ENCODE measurements around the gene KAZALD1. TPM values are rescaled to one million over a fixed set of nuclear protein-coding genes. Genes with fewer than 3 reads are reported as not detected.
"Not testable (repeated sequence)": the region's sequence is repeated elsewhere in the genome, so short reads cannot be mapped to it uniquely, and the experiment has no call there.

KAZALD1 gene
- total RNA-seq, 1 donor from 2014 or later, result 8.1 TPM

DNA sequence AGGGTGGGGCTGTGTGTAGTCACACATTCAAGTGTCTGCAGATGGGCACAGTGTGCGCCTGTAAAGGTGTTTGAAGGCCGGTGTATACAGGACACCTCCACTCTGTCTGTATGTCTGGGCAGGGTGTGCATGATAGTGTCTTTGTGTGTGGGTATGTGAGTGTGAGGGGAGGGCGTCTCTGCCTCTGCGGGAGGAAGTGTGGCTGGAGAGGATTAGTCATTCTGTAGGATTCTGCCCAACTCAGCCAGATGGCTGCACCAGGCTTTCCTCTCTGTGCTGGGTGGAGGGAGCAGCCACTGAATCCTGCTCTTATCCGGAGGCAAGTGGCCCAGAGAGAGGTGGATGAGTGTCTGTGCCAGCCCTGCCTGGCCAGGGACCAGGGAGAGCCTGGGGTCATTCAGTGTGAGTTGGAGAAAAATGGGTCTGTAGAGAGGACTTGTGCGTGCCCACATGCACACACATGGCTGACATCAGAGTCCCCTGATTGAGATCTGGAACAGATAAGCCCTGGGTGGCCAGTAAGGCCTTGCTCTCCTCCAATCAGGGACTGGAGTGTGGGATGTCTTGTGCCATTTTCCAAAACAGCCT, 29.1 kb upstream of the KAZALD1 start:
- FAIRE-seq, result peak; percentile 78
- no peaks in the 10 kb centered on the region for H3K27me3 ChIP-seq (ENCODE audit: insufficient read depth, low read length)
- peak overlapping the region; percentile 91 for H3K27ac Mint-ChIP-seq (ENCODE audit: unreplicated experiment)
- peaks cover 2% of the 10 kb centered on the region for H3K27me3 Mint-ChIP-seq (ENCODE audit: low read depth, unreplicated experiment)
- H3K9ac ChIP-seq (ENCODE audit: low read length), result peak overlapping the region; percentile 96
- peaks cover 25% of the 10 kb centered on the region for H3K4me1 ChIP-seq (ENCODE audit: insufficient read depth, low read length)
- peak overlapping the region; percentile 86 for H3K4me3 ChIP-seq (ENCODE audit: insufficient read depth, low read depth, low read length)
- peak overlapping the region; percentile 96 for H3K27ac ChIP-seq (ENCODE audit: low read depth, low read length)
- peaks cover 27% of the 10 kb centered on the region for H3K36me3 ChIP-seq (ENCODE audit: insufficient read depth, low read length)
- no peak for TF ChIP-seq EZH2 (IDR thresholded peaks at IDR 0.05; ENCODE audit: insufficient read depth, low read length)
- TF ChIP-seq, protein P1, sequence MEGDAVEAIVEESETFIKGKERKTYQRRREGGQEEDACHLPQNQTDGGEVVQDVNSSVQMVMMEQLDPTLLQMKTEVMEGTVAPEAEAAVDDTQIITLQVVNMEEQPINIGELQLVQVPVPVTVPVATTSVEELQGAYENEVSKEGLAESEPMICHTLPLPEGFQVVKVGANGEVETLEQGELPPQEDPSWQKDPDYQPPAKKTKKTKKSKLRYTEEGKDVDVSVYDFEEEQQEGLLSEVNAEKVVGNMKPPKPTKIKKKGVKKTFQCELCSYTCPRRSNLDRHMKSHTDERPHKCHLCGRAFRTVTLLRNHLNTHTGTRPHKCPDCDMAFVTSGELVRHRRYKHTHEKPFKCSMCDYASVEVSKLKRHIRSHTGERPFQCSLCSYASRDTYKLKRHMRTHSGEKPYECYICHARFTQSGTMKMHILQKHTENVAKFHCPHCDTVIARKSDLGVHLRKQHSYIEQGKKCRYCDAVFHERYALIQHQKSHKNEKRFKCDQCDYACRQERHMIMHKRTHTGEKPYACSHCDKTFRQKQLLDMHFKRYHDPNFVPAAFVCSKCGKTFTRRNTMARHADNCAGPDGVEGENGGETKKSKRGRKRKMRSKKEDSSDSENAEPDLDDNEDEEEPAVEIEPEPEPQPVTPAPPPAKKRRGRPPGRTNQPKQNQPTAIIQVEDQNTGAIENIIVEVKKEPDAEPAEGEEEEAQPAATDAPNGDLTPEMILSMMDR (IDR thresholded peaks at IDR 0.05; ENCODE audit: insufficient read depth, low read depth, low read length), result no peak
- H3K4me3 Mint-ChIP-seq (ENCODE audit: unreplicated experiment), result peak overlapping the region; percentile 88
- peaks cover 27% of the 10 kb centered on the region for H3K79me2 ChIP-seq (ENCODE audit: insufficient read depth, low read length)
- H3K4me1 Mint-ChIP-seq (ENCODE audit: low read depth, unreplicated experiment), result peaks cover 14% of the 10 kb centered on the region
- no peaks in the 10 kb centered on the region for H3K9me3 Mint-ChIP-seq (ENCODE audit: unreplicated experiment)
- H3K9me3 ChIP-seq (ENCODE audit: insufficient read depth, low read depth, low read length), result no peaks in the 10 kb centered on the region
- peaks cover 13% of the 10 kb centered on the region for H3K36me3 Mint-ChIP-seq (ENCODE audit: low read depth, unreplicated experiment)
- peak overlapping the region; percentile 94 for H2AFZ ChIP-seq (ENCODE audit: low read depth, low read length)
- peak; percentile 89 for DNase-seq (ENCODE audit: low read depth)
- H3K4me2 ChIP-seq (ENCODE audit: low read length), result peak overlapping the region; percentile 98
- peaks cover 49% of the 10 kb centered on the region for H4K20me1 ChIP-seq (ENCODE audit: insufficient read depth, low read length)

DNA sequence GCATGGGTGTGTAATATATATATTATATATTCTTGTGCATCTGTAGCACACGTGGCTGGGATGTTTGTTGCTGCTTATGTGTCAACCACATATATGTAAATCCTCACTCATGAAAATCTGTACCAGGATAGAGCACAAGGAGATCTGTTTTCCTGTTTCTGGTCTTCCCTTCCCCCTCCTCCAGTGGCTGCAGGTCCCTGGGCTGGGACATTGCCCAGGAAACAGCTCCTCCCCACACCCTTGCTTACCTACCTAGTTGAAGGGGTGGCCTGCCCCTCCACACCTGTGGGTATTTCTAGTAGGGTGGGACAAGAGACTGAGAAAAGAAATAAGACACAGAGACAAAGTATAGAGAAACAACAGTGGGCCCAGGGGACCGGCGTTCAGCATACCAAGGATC, 28.5 kb upstream of the KAZALD1 start:
- no peaks in the 10 kb centered on the region for H3K9me3 Mint-ChIP-seq (ENCODE audit: unreplicated experiment)
- Histone ChIP-seq H2AFZ (ENCODE audit: low read depth, low read length) (no peak overlapping the region), H3K9me3 (ENCODE audit: insufficient read depth, low read depth, low read length) (no peaks in the 10 kb centered on the region), H3K9ac (ENCODE audit: low read length) (peak overlapping the region; percentile 96), H4K20me1 (ENCODE audit: insufficient read depth, low read length) (peaks cover 55% of the 10 kb centered on the region), H3K4me3 (ENCODE audit: insufficient read depth, low read depth, low read length) (peak overlapping the region; percentile 86), H3K36me3 (ENCODE audit: insufficient read depth, low read length) (peaks cover 32% of the 10 kb centered on the region), H3K27me3 (ENCODE audit: insufficient read depth, low read length) (no peaks in the 10 kb centered on the region), H3K27ac (ENCODE audit: low read depth, low read length) (peak overlapping the region; percentile 96), H3K4me1 (ENCODE audit: insufficient read depth, low read length) (peaks cover 25% of the 10 kb centered on the region), H3K4me2 (ENCODE audit: low read length) (peak overlapping the region; percentile 98), H3K79me2 (ENCODE audit: insufficient read depth, low read length) (peaks cover 27% of the 10 kb centered on the region)
- H3K27ac Mint-ChIP-seq (ENCODE audit: unreplicated experiment), result peak overlapping the region; percentile 83
- FAIRE-seq, result no peak
- peaks cover 14% of the 10 kb centered on the region for H3K4me1 Mint-ChIP-seq (ENCODE audit: low read depth, unreplicated experiment)
- peaks cover 2% of the 10 kb centered on the region for H3K27me3 Mint-ChIP-seq (ENCODE audit: low read depth, unreplicated experiment)
- peak overlapping the region; percentile 88 for H3K4me3 Mint-ChIP-seq (ENCODE audit: unreplicated experiment)
- no peak for DNase-seq (ENCODE audit: low read depth)
- peaks cover 18% of the 10 kb centered on the region for H3K36me3 Mint-ChIP-seq (ENCODE audit: low read depth, unreplicated experiment)
- TF ChIP-seq EZH2 (IDR thresholded peaks at IDR 0.05; ENCODE audit: insufficient read depth, low read length), result no peak
- TF ChIP-seq, protein P1 (IDR thresholded peaks at IDR 0.05; ENCODE audit: insufficient read depth, low read depth, low read length), result no peak

DNA sequence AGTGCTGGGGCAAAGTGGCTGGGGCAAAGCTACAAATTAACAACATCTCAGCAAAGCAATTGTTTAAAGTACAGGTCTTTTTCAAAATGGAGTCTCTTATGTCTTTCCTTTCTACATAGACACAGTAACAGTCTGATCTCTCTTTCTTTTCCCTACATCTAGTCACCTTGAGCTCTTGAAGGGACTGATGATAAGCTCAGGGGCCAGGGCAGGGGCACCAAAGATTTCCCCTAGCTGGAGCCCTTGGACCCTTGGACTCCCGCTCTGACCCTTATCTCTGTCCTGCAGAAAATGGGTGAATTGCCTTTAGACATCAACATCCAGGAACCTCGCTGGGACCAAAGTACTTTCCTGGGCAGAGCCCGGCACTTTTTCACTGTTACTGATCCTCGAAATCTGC, 27.4 kb upstream of the KAZALD1 start:
- peaks cover 25% of the 10 kb centered on the region for H3K4me1 ChIP-seq (ENCODE audit: insufficient read depth, low read length)
- H3K27me3 ChIP-seq (ENCODE audit: insufficient read depth, low read length); H3K9ac ChIP-seq (ENCODE audit: low read length); H2AFZ ChIP-seq (ENCODE audit: low read depth, low read length); H3K27ac Mint-ChIP-seq (ENCODE audit: unreplicated experiment); H3K27me3 Mint-ChIP-seq (ENCODE audit: low read depth, unreplicated experiment); H3K9me3 Mint-ChIP-seq (ENCODE audit: unreplicated experiment); H3K4me2 ChIP-seq (ENCODE audit: low read length); H3K4me3 ChIP-seq (ENCODE audit: insufficient read depth, low read depth, low read length); H3K27ac ChIP-seq (ENCODE audit: low read depth, low read length); H3K9me3 ChIP-seq (ENCODE audit: insufficient read depth, low read depth, low read length); DNase-seq (ENCODE audit: low read depth); FAIRE-seq: not testable (repeated sequence)
- H3K36me3 ChIP-seq (ENCODE audit: insufficient read depth, low read length), result peaks cover 41% of the 10 kb centered on the region
- peaks cover 66% of the 10 kb centered on the region for H4K20me1 ChIP-seq (ENCODE audit: insufficient read depth, low read length)
- peaks cover 26% of the 10 kb centered on the region for H3K36me3 Mint-ChIP-seq (ENCODE audit: low read depth, unreplicated experiment)
- peaks cover 27% of the 10 kb centered on the region for H3K79me2 ChIP-seq (ENCODE audit: insufficient read depth, low read length)
- H3K4me3 Mint-ChIP-seq (ENCODE audit: unreplicated experiment), result peak overlapping the region; percentile 14
- H3K4me1 Mint-ChIP-seq (ENCODE audit: low read depth, unreplicated experiment), result peaks cover 10% of the 10 kb centered on the region

All from astrocyte (in vitro differentiated cells and primary cell).